ENCODE results near the gene PRPF4. TPM values are rescaled to one million over a fixed set of nuclear protein-coding genes. Genes with fewer than 3 reads are reported as not detected.

Gene PRPF4
- total and polyA plus RNA-seq, 2 donors (not counting 3 experiments of a cell fraction or from before 2014, with no cell fraction given) = 12.9 to 25.8 TPM

DNA sequence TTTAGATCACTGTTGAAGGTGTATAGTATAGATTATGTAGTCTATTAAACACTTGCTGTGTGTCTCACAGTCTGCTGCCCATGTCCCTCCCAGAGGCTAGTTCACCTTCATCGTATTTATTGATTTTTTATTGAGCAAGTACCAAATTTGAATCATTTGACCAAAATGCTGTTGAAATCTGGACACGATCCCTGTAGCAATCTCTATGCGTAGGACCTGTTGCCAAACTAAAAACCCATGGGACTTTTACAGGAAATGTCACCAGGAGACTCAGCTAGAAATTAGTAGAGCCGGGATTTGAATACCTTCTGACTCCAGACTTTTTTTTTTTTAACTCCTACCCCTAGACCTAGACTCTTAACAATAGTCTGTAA lies 36.6 kb upstream of the PRPF4 start:
- H3K79me2 ChIP-seq (ENCODE audit: control insufficient read depth, insufficient read depth, low read length) = no peaks in the 10 kb centered on the region
- no peak overlapping the region for H2AFZ ChIP-seq (ENCODE audit: low read depth, low read length)
- peaks cover 0 to 2% of the 10 kb centered on the region in 2 experiments for H3K36me3 ChIP-seq (ENCODE audit: control insufficient read depth in 2 of 2, extremely low read depth in 1 of 2, insufficient read depth in 2 of 2, low read length in 2 of 2)
- H3K9ac ChIP-seq (replicated peaks; ENCODE audit: extremely low read depth, insufficient read depth, low read length) = no peak overlapping the region
- intact Hi-C loops (cut with micrococcal nuclease) (no loop called here), dilution Hi-C loops (cut with MboI; ENCODE audit: extremely low pct_ligation_motif_present, low sequenced_read_pairs) (no loop called here)
- H4K20me1 ChIP-seq (replicated peaks; ENCODE audit: control insufficient read depth, extremely low read depth, insufficient read depth, low read length) = no peaks in the 10 kb centered on the region
- H3K4me3 ChIP-seq (replicated peaks in 1 of 3; ENCODE audit: insufficient read depth in 1 of 3, low read depth in 1 of 3, low read length in 3 of 3) = no peak overlapping the region
- no peaks in the 10 kb centered on the region for H3K9me3 ChIP-seq (replicated peaks; ENCODE audit: control insufficient read depth, insufficient read depth, low read length)
- TF ChIP-seq, protein P1, sequence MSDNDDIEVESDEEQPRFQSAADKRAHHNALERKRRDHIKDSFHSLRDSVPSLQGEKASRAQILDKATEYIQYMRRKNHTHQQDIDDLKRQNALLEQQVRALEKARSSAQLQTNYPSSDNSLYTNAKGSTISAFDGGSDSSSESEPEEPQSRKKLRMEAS (IDR thresholded peaks at IDR 0.05; ENCODE audit: insufficient read depth, insufficient read length) = no peak
- TF ChIP-seq, protein P2, sequence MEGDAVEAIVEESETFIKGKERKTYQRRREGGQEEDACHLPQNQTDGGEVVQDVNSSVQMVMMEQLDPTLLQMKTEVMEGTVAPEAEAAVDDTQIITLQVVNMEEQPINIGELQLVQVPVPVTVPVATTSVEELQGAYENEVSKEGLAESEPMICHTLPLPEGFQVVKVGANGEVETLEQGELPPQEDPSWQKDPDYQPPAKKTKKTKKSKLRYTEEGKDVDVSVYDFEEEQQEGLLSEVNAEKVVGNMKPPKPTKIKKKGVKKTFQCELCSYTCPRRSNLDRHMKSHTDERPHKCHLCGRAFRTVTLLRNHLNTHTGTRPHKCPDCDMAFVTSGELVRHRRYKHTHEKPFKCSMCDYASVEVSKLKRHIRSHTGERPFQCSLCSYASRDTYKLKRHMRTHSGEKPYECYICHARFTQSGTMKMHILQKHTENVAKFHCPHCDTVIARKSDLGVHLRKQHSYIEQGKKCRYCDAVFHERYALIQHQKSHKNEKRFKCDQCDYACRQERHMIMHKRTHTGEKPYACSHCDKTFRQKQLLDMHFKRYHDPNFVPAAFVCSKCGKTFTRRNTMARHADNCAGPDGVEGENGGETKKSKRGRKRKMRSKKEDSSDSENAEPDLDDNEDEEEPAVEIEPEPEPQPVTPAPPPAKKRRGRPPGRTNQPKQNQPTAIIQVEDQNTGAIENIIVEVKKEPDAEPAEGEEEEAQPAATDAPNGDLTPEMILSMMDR (IDR thresholded peaks at IDR 0.05; ENCODE audit: extremely low read depth in 1 of 2, insufficient read depth in 1 of 2, low read depth in 1 of 2, low read length in 2 of 2) = no peak
- TF ChIP-seq JUN (IDR thresholded peaks at IDR 0.05; ENCODE audit: borderline replicate concordance, insufficient read depth, insufficient read length, low read depth) = no peak
- TF ChIP-seq FOS (IDR thresholded peaks at IDR 0.05; ENCODE audit: borderline replicate concordance, insufficient read depth, low read length) = no peak
- no peak for TF ChIP-seq POLR2A (IDR thresholded peaks at IDR 0.05; ENCODE audit: low read depth, low read length)
- no peak for TF ChIP-seq EZH2 (IDR thresholded peaks at IDR 0.05; ENCODE audit: borderline replicate concordance, low read depth, low read length, severe bottlenecking)
- TF ChIP-seq POLR2AphosphoS5 (IDR thresholded peaks at IDR 0.05; ENCODE audit: insufficient read depth, low read depth, low read length) = no peak
- no peak for TF ChIP-seq MYC (IDR thresholded peaks at IDR 0.05; ENCODE audit: low read depth, low read length)
- no peaks in the 10 kb centered on the region for H3K9me1 ChIP-seq (replicated peaks; ENCODE audit: control insufficient read depth, extremely low read depth, insufficient read depth, low read length)
- H3K27ac ChIP-seq (ENCODE audit: insufficient read depth, low read depth, low read length) = no peak overlapping the region
- BruUV-seq (replicated peaks) = no TSS peak
- DNase-seq (ENCODE audit: low read depth, low spot score) (no peak), FAIRE-seq (no peak)
- ChIA-PET POLR2A (no interaction called here), CTCF (no interaction called here)
- H3K27me3 ChIP-seq (ENCODE audit: control insufficient read depth in 2 of 2, insufficient read depth in 2 of 2, low read length in 2 of 2) = no peaks in the 10 kb centered on the region
- no peak overlapping the region for H3K4me2 ChIP-seq (ENCODE audit: insufficient read depth, low read length)
- peaks cover under 1% of the 10 kb centered on the region for H3K4me1 ChIP-seq (ENCODE audit: control insufficient read depth, extremely low read depth, insufficient read depth, low read length)

Data from endothelial cell of umbilical vein (primary cell).